Tongue (tissue), 3 donors: Measurements from ENCODE around the gene TMPRSS12. TPM values are rescaled to one million over a fixed set of nuclear protein-coding genes. Genes with fewer than 3 reads are reported as not detected.
"Not testable (repeated sequence)": the region's sequence is repeated elsewhere in the genome, so short reads cannot be mapped to it uniquely, and the experiment has no call there.

ENCODE experiments used
- DNase-seq: peaks from one replicate; pipeline ENCODE4 v3.0.0-alpha.2; 2015
- small RNA-seq: library from RNA; depleted of rRNA; stranded (forward); fragments of <200 nt; gene quantifications from one replicate; pipeline ENCODE3, GENCODE V24; 2014; ENCODE audit warnings: low replicate concordance
- total RNA-seq: library from RNA; depleted of rRNA; stranded (reverse); fragments of >200 nt; gene quantifications from one replicate; pipeline ENCODE4 v1.2.3, GENCODE V29; 2014

The TMPRSS12 gene
- total RNA-seq, 1 donor from 2014 or later = not detected

DNA sequence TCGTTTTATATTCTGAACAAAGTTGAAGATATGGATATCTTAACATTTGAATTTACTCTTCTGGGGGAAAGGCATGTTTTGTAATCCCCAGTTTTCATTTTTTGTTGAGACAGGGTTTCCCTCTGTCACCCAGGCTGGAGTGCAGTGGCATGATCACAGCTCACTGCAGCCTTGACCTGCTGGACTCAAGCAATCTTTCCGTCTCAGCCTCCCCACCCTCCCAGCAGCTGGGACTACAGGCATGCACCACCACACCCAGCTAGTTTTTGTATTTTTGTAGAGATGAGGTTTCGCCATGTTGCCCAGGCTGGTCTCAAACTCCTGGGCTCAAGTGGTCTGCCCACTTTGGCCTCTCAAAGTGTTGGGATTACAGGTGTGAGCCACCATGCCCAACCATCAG lies 84.2 kb downstream of the TMPRSS12 start:
- peak; percentile 19 for DNase-seq

DNA sequence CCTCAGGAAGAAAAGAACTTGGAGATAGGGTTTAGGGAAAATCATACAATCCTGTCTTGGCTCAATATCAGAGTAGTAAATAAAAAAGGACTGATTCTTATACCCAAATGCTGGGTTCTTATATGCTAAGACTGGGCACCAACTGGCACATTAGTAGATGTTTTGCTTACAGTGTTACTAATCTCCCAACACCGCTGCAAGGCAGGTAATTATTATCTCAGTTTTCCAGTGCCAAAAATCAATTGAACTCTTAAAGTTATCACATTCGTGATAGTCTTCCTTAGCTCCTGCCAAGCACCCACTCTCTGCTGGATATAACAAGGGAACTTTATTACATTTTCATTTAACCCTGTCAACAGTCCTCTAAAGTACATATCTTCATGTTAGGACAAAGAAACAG lies 84.6 kb downstream of the TMPRSS12 start:
- DNase-seq = no peak

DNA sequence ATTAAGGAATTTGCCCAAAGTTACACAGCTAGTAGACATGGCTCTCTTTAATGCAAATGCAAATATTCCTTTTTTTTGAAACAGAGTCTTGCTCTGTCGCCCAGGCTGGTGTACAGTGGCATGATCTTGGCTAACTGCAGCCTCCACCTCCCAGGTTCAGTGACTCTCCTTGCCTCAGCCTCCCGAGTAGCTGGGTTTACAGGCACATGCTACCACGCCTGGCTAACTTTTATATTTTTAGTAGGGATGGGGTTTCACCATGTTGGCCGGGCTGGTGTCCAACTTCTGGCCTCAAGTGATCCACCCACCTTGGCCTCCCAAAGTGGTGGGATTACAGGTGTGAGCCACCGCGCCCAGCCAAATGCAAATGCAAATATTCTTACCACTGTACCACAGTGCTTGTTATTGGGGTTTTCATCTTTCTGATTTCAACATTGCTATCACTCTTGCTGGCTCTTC lies 85.1 kb downstream of the TMPRSS12 start:
- peak; percentile 8 for DNase-seq

DNA sequence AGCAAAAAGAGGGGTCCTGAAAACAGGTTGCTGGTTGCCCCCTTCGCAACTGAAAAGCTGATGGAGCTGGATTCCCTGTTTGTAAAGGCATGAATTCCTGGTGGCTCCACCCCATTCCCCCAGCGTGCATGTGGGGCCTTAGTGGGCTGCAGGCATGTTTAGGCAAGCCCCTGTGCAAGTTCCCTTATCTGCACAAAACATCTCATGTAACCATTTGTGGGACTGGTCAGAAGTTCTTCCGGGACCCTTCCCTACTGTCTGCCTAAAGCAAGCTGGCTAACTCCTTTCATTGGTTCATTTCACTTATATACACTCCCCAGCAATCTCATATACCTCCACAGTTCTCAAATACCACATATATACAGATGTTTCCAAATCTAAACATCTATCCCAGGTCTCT lies 85.7 kb downstream of the TMPRSS12 start:
- peak; percentile 35 for DNase-seq

DNA sequence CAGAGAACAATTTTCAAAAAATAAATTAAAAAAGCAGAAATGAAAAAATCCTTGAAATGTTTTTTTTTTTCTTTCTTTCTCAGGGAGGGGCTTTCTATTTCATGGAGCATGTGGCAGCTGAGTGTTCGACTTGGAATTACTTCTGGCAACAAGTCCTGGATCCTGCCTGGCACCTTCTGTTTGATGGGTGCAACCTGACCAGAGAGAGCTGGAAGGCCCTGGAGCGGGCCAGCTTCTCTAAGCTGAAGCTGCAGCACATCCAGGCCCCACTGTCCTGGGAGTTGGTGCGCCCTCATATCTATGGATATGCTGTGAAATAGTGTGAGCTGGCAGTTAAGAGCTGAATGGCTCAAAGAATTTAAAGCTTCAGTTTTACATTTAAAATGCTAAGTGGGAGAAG lies 87.1 kb downstream of the TMPRSS12 start:
- no peak for DNase-seq

DNA sequence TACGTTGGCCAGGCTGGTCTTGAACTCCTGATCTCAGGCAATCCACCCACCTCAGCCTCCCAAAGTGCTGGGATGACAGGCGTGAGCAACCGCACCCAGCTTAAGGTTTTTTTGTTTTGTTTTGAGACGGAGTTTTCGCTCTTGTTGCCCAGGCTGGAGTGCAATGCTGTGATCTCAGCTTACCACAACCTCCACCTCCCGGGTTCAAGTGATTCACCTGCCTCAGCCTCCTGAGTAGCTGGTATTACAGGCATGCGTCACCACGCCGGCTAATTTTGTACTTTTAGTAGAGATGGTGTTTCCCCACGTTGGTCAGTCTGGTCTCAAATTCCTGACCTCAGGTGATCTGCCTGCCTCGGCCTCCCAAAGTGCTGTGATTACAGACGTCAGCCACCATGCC lies 87.8 kb downstream of the TMPRSS12 start:
- not testable (repeated sequence) for DNase-seq

DNA sequence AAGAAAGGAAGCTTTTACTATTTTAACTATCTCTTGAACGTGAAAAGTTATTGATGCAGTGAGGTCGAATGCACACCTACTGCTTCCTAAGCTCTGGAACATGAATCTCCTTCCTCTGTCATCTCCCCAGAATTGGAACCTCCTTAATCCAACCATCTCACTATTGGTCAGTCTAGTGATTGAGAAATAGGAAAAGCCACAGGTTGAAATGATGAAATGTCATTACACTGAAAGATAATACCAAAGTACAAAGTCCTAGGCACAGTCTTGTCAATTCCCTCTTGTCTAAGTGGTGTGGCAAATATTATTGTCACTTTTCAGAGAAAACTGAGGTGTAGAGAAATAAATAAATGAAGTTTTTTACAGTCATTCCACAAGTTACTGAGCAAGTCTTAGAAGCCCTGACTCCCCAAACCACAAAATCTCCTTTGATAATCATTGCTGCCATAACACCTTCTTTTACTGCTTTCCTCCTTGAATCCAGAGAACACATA lies 90.1 kb downstream of the TMPRSS12 start:
- no peak for DNase-seq

DNA sequence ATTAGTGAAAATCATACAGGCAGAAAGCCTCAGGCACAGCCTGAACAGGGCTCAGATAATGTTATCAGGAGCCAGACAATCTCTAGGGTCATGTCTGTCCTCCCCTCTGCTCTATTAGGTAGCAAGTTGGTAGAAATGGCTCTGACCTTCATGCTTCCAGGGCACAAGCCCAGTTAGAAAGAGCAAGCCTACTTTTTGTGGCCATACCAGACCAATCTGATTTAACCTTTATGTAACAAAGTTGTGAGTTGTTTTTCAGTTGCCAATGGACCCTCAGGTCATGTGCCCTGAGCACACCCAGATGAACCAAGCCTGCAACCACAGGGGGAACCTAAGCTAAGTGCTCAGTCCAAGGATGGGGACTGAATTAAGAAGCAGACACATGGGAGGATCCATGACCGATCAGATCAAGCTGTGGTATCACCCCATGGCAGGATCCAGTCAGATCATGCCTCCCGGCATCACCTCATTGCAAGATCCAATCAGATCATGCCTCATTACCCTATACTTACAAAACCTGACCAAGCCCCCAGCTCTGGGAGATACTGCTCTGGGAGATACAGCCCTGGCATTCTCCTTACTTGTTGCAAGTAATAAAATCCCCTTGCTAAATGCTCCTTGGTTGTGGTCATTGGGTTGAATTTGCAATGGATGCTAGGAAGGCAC lies 90.9 kb downstream of the TMPRSS12 start:
- DNase-seq = no peak

DNA sequence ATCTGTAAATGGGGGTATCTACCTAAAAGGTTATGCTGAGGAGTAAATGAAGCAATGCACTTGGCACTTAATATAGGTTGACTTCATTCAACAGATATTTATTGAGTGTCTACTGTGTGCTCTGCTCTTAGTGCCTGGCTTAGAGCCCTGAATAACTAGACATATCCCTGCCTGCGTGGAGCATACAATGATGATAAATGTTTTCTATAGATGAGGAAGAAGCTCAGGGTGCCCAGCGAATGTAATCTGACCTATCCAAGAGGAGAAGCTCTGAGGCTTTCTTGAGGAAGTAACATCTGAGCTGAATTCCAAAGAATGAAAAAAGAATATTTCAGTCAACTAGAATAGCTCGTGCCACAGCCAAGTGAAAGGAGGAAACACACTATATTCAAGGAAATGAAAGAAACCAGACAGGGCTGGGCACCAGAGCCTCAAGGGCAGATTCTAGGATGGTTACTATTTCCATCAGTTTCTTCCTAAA lies 91.7 kb downstream of the TMPRSS12 start:
- DNase-seq = peak; percentile 19

DNA sequence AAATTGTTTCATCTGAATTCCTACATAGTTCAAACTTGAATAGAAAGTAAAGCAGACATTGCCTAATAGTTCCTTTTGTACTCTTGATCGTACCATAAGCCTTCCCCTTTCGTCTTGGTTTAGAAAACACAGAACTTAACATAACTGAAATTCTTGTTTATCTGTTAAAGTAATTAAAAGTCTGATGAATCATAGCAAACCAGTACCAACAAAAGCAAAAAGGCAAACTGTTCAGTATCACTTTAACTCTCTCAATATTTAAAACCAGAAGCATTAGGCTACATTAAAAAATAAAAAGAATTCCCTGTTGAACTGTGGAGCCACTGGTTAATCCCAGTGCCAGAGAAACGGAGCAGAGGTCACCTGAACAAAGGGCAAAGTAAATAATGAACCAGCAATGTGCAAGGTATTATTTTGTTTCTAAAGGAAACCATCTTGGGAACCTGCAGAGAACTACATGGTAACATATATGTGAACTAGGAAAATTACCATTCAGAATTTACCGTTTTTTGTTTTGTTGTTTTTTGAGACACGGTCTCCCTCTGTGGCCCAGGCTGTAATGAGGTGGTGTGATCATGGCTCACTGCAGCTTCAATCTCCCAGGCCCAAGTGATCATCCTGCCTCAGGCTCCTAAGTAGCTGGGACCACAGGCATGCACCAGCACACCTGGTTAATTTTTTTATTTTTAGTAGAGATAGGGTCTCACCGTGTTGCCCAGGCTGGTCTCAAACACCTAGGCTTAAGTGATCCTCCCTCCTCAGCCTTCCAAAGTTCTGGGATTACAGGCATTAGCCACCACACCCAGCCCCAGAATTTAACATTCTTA lies 92.5 kb downstream of the TMPRSS12 start:
- peak; percentile 17 for DNase-seq

DNA sequence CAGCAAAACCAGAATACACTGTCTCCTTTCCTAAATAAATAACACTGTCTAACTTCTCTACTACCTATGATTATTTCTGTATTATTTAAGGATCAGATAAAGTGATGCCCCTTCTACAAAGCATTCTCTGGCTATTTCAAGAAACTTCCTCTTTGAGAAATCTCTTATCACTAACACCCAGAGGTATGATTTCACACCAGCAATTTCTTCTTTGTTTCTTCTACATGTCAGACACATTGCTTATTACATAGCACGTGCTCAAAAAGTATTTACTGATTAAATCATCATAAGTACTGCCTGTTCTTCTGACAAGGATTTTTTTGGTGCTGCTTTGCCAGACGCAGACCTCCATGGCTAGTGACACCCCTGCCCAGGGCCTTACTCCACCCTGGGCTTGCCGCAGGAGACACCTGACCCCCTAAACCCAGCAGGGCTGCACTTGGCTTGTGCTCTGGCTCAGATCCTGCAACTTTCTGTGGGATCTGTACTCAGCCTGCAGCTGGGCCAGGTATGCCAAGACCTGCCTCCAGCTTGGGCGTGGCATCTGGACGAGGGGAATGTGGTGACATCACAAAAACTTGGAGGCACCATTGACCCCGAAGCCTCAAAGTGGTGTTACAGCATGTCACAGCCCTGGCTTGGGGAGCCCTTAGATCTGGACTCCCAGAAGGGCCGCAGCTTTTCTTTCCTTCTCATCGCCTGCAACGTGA lies 94.2 kb downstream of the TMPRSS12 start:
- DNase-seq = no peak

Small RNAs within 50 kb of the gene (small RNA-seq; reads per million reads assigned to genes)
- gene AC013244.2 (not detected), gene RN7SL519P (not detected)

Other genes with a start within 250 kb of the TMPRSS12 start
- gene ATF1, start 78.8 kb upstream of the TMPRSS12 start, total RNA-seq = 42.3 TPM
- gene HIGD1C, start 109.6 kb downstream of the TMPRSS12 start, total RNA-seq = not detected
- 54.9 TPM for gene SLC11A2, start 183.5 kb downstream of the TMPRSS12 start, total RNA-seq
- 57.2 TPM for gene LETMD1, start 205.4 kb downstream of the TMPRSS12 start, total RNA-seq
- gene CSRNP2, start 240.7 kb downstream of the TMPRSS12 start, total RNA-seq = 21.0 TPM